Small intestine (tissue), 7 donors: ENCODE results near the gene ITGA2B. TPM values are rescaled to one million over a fixed set of nuclear protein-coding genes. Genes with fewer than 3 reads are reported as not detected.

Source experiments
- DNase-seq, 2 donors: peaks; one replicate each; pipeline versions ENCODE4 v3.0.0 to v3.0.0-alpha.2; 2013
- FAIRE-seq: peaks from 2 replicates; lab custom pipeline; 2012; peaks lifted over from hg19 to GRCh38; lab: Jason Lieb, UNC
- H3K27ac ChIP-seq, 3 donors: one replicate each; pipeline ENCODE4 v1.5.1; 2013; ENCODE audit warnings: low read length in 2 of 3, mild to moderate bottlenecking in 2 of 3, control low read depth in 1 of 3, inconsistent platforms in 1 of 3, low read depth in 1 of 3, moderate library complexity in 1 of 3
- H3K27me3 ChIP-seq, 3 donors: one replicate each; pipeline ENCODE4 v1.6.1; 2013; ENCODE audit warnings: low read length in 3 of 3, inconsistent platforms in 1 of 3; ENCODE audit not compliant: control insufficient read depth in 3 of 3, insufficient read depth in 3 of 3
- H3K36me3 ChIP-seq, 3 donors: one replicate each; pipeline ENCODE4 v1.6.1; 2013; ENCODE audit warnings: low read length in 3 of 3, inconsistent platforms in 1 of 3, low read depth in 1 of 3, mild to moderate bottlenecking in 1 of 3, moderate library complexity in 1 of 3; ENCODE audit not compliant: control insufficient read depth in 3 of 3, insufficient read depth in 2 of 3
- H3K4me1 ChIP-seq, 3 donors: one replicate each; pipeline ENCODE4 v1.6.1; 2013; ENCODE audit warnings: low read length in 2 of 3, inconsistent platforms in 1 of 3, low read depth in 1 of 3, mild to moderate bottlenecking in 1 of 3, moderate library complexity in 1 of 3; ENCODE audit not compliant: control insufficient read depth in 3 of 3, insufficient read depth in 2 of 3
- H3K4me3 ChIP-seq, 3 donors: one replicate each; pipeline ENCODE4 v1.5.1; 2013; ENCODE audit warnings: low read length in 3 of 3, control low read depth in 1 of 3, inconsistent platforms in 1 of 3, low read depth in 1 of 3, mild to moderate bottlenecking in 1 of 3, moderate library complexity in 1 of 3
- H3K9me3 ChIP-seq, 2 donors: one replicate each; pipeline ENCODE4 v1.6.1; 2013; ENCODE audit warnings: low read depth in 1 of 2, low read length in 1 of 2; ENCODE audit not compliant: control insufficient read depth in 2 of 2, insufficient read depth in 1 of 2
- WGBS, 3 donors: extraction: QIAGEN DNeasy Blood & Tissue Kit; methylation state at CpG; one replicate each; pipeline ENCODE4 v1.1.7; 2013; 5-methylcytosine and 5-hydroxymethylcytosine counted together
- polyA plus RNA-seq, 4 donors: library from polyadenylated mRNA; stranded (reverse) in 3 of 4; unstranded in 1 of 4; fragments of 200-250 nt in 3 of 4; fragments of 120-200 nt in 1 of 4; gene quantifications; one replicate each; pipeline versions ENCODE4 v1.2.1 to v1.2.3, GENCODE V29; 2013
- donor health status: healthy with polysubstance abuse.
- donor health status: control.
- donor health status: control.
- donor health status: Bipolar disorder and iron deficiency.
- donor health status: healthy.

The ITGA2B gene
- polyA plus RNA-seq, 4 donors: 0.27 to 0.59 (median 0.31) TPM; not detected in 1

DNA sequence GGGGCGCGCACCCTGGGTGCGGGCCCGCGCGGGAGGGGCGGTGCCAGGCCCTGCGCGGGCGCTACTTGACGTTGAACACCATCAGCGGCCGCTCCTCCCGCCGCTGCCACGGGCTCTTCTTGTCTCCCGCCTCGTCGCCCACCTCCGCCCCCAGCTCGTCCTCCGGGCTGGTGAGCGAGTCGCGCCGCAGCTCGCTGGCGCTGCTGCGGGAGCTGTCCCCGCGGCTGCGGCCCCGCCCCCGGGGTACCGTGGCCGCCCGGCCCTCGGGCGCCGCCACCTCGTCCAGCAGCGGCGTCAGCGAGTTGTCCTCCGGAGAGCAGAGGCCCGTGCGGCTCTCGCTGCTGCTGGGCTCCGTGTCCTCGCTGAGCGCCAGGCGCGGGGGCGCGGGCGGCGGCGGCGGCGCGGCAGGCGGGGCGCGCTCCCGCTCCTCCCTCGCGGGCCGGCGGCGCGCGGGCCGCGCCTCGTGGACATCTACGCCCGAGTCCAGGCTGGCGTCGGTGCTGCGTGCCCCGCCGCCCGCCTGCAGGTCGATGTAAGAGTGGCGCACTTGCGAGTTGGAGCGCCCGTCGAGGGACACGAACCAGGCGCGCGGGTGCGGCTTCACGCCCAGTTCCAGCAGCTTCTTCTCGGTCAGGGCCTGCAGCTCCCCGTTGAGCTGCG, 35.6 kb downstream of the ITGA2B start:
- peak overlapping the region; percentile 17 to 54 (median 18) for H3K4me3 ChIP-seq
- FAIRE-seq: no peak

DNA sequence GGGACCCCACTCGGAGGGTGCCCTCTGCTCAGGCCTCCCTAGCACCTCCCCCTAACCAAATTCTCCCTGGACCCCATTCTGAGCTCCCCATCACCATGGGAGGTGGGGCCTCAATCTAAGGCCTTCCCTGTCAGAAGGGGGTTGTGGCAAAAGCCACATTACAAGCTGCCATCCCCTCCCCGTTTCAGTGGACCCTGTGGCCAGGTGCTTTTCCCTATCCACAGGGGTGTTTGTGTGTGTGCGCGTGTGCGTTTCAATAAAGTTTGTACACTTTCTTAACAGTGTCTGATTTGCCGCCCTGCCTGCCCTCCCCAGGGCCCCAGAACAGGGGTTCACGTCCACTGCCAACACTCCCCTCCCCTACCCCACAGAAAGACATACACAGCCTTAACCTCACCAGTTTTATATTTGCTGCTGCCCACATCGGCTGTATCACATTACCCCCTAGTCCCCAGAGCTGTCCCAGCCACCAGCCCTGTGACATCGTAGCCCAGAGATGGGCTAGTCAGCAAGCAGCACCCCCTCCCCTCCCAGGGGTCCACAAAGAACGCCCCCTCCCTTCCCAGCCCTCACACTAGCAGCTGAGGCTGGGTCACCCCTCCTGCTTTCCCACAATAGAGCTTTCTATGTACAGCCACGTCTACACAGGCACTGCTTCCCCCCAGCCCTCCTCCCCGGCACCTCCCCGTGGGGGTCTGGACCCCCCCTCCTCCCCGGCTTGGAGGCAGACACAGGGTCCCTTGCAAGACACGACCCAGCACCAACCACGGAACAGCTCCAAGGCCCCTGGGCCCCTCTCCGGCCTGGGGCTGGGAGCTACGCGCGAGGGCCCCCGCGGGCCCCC, 36.4 kb downstream of the ITGA2B start:
- WGBS, 3 donors: 48 to 56% (median 53%) methylated on average over 17 to 22 of the region's 22 CpGs

More for the DNA sequence above, 35.6 kb downstream of the ITGA2B start:
- Histone ChIP-seq H3K36me3 (peaks cover 2 to 60% (median 4%) of the 10 kb centered on the region in 3 donors), H3K4me1 (no peaks in the 10 kb centered on the region), H3K27me3 (peaks cover 0 to 5% (median 0%) of the 10 kb centered on the region in 3 donors), H3K9me3 (no peaks in the 10 kb centered on the region), H3K27ac (no peak overlapping the region)
- peak; percentile 20 to 57 for DNase-seq
- 10 to 30% (median 14%) methylated on average over 64 to 98 of the region's 98 CpGs for WGBS, 3 donors

DNA sequence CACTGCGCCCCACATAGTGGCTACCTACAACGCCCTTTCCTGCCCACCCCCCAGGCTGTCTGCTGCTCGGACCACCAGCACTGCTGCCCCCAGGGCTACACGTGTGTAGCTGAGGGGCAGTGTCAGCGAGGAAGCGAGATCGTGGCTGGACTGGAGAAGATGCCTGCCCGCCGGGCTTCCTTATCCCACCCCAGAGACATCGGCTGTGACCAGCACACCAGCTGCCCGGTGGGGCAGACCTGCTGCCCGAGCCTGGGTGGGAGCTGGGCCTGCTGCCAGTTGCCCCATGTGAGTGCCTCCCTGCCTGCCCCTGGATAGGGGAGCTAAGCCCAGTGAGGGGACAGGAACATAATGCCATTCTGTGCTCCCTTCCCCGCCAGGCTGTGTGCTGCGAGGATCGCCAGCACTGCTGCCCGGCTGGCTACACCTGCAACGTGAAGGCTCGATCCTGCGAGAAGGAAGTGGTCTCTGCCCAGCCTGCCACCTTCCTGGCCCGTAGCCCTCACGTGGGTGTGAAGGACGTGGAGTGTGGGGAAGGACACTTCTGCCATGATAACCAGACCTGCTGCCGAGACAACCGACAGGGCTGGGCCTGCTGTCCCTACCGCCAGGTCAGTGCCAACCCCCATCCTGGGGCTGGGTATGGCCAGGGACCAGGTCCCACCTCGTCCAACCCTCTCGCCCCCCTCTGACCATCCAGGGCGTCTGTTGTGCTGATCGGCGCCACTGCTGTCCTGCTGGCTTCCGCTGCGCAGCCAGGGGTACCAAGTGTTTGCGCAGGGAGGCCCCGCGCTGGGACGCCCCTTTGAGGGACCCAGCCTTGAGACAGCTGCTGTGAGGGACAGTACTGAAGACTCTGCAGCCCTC, 37.3 kb downstream of the ITGA2B start:
- peaks cover 0 to 5% (median 0%) of the 10 kb centered on the region in 3 donors for H3K27me3 ChIP-seq
- H3K27ac ChIP-seq: no peak overlapping the region
- 85 to 89% (median 87%) methylated on average over 35 to 36 of the region's 36 CpGs for WGBS, 3 donors
- FAIRE-seq (no peak), DNase-seq (no peak)
- H3K9me3 ChIP-seq: no peaks in the 10 kb centered on the region
- no peak overlapping the region for H3K4me3 ChIP-seq
- peaks cover 2 to 64% (median 4%) of the 10 kb centered on the region in 3 donors for H3K36me3 ChIP-seq
- H3K4me1 ChIP-seq: no peaks in the 10 kb centered on the region

More for the DNA sequence above, 36.4 kb downstream of the ITGA2B start:
- Histone ChIP-seq H3K27ac (no peak overlapping the region), H3K27me3 (peaks cover 0 to 5% (median 0%) of the 10 kb centered on the region in 3 donors), H3K9me3 (no peaks in the 10 kb centered on the region), H3K36me3 (peaks cover 2 to 64% (median 4%) of the 10 kb centered on the region in 3 donors), H3K4me1 (no peaks in the 10 kb centered on the region), H3K4me3 (peak overlapping the region in 1 of 3 donors; percentile 54)
- DNase-seq: no peak
- FAIRE-seq: no peak

DNA sequence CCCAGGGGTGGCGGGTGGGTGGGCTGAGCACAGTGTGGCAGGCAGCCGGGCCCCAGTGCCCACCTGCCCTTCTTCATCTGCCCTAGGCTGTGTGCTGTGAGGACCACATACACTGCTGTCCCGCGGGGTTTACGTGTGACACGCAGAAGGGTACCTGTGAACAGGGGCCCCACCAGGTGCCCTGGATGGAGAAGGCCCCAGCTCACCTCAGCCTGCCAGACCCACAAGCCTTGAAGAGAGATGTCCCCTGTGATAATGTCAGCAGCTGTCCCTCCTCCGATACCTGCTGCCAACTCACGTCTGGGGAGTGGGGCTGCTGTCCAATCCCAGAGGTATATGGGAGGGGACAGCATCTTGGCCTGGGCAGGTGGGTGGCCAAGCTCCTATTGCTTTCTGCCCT, 38.0 kb downstream of the ITGA2B start:
- H3K36me3 ChIP-seq: peaks cover 2 to 64% (median 4%) of the 10 kb centered on the region in 3 donors
- DNase-seq: no peak
- FAIRE-seq: no peak
- H3K4me1 ChIP-seq: no peaks in the 10 kb centered on the region
- no peak overlapping the region for H3K4me3 ChIP-seq
- 88 to 90% (median 90%) methylated on average over 8 of the region's 8 CpGs for WGBS, 3 donors
- no peaks in the 10 kb centered on the region for H3K9me3 ChIP-seq
- no peak overlapping the region for H3K27ac ChIP-seq
- H3K27me3 ChIP-seq: peaks cover 0 to 5% (median 0%) of the 10 kb centered on the region in 3 donors

DNA sequence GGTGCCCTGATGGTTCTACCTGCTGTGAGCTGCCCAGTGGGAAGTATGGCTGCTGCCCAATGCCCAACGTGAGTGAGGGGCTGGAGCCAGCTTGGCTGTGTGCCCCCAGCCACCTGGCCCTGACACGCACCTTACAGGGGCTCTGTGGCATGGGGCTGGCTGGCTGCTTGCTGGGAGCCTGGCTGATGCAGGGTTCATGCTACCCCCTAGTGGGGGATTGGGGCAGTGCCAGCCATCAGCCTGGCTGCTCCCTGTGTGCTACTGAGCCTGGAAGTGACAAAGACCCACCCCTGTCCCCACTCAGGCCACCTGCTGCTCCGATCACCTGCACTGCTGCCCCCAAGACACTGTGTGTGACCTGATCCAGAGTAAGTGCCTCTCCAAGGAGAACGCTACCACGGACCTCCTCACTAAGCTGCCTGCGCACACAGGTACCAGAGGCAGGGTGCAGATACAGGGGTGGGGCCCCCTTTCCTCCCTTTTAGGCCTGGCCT, 38.7 kb downstream of the ITGA2B start:
- Histone ChIP-seq H3K27me3 (peaks cover 0 to 5% (median 0%) of the 10 kb centered on the region in 3 donors), H3K4me3 (no peak overlapping the region), H3K4me1 (no peaks in the 10 kb centered on the region), H3K9me3 (no peaks in the 10 kb centered on the region), H3K27ac (no peak overlapping the region), H3K36me3 (peaks cover 2 to 60% (median 4%) of the 10 kb centered on the region in 3 donors)
- 59 to 69% (median 66%) methylated on average over 6 of the region's 6 CpGs for WGBS, 3 donors
- no peak for FAIRE-seq
- DNase-seq: peak; percentile 57 to 80

DNA sequence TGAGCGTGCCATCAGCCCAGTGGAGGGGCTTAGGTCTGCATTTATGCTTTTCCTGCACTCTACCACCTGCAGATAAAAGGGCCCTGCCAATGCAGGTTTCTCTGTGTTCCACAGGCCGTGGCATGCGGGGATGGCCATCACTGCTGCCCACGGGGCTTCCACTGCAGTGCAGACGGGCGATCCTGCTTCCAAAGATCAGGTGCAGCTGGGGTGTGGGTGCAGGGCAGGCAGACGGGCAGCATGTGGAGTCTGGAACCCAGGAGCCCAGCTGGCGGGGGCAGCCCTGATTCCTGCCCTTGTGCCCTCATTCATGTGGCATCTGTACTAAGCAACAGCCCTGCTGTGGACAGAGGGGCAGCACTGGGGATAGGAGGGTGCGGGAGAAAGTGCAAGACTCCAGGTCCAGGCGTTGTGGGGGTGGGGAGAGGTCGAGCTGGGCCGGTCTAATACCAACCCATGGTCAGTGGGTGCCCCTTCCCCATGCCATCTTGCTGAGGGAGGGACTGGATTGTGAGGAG, 39.8 kb downstream of the ITGA2B start:
- FAIRE-seq (no peak), DNase-seq (no peak)
- Histone ChIP-seq H3K4me1 (no peaks in the 10 kb centered on the region), H3K27ac (no peak overlapping the region), H3K27me3 (no peaks in the 10 kb centered on the region), H3K36me3 (peaks cover 2 to 52% (median 4%) of the 10 kb centered on the region in 3 donors), H3K9me3 (no peaks in the 10 kb centered on the region), H3K4me3 (no peak overlapping the region)
- WGBS, 3 donors: 84 to 89% (median 87%) methylated on average over 12 of the region's 12 CpGs

DNA sequence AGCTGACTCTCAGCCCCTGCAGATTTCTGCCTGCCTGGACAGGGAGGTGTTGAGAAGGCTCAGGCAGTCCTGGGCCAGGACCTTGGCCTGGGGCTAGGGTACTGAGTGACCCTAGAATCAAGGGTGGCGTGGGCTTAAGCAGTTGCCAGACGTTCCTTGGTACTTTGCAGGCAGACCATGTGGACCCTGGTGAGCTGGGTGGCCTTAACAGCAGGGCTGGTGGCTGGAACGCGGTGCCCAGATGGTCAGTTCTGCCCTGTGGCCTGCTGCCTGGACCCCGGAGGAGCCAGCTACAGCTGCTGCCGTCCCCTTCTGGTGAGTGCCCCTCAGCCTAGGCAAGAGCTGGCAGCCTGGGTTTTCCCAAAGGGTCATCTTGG, 40.5 kb downstream of the ITGA2B start:
- DNase-seq: no peak
- H3K27me3 ChIP-seq: no peaks in the 10 kb centered on the region
- H3K27ac ChIP-seq: no peak overlapping the region
- WGBS, 3 donors: 84 to 89% (median 85%) methylated on average over 6 of the region's 6 CpGs
- H3K4me1 ChIP-seq: peaks cover 0 to 4% (median 4%) of the 10 kb centered on the region in 3 donors
- peaks cover 2 to 52% (median 4%) of the 10 kb centered on the region in 3 donors for H3K36me3 ChIP-seq
- no peak for FAIRE-seq
- no peak overlapping the region for H3K4me3 ChIP-seq
- H3K9me3 ChIP-seq: no peaks in the 10 kb centered on the region
